Left lobe of liver (tissue), 2 donors: ENCODE measurements around the gene KRTAP5-10. TPM values are rescaled to one million over a fixed set of nuclear protein-coding genes. Genes with fewer than 3 reads are reported as not detected.
"Not testable (repeated sequence)": the region's sequence is repeated elsewhere in the genome, so short reads cannot be mapped to it uniquely, and the experiment has no call there.

Experiments
- ATAC-seq: fragments of 200-7000 bp; cut with Tn5 transposase; one replicate; pipeline ENCODE4 v1.9.1; 2020; ENCODE audit warnings: mild to moderate bottlenecking, moderate library complexity
- DNase-seq: peaks from one replicate; pipeline ENCODE4 v3.0.0-alpha.2; 2020; ENCODE audit warnings: low spot score
- total RNA-seq: library from RNA; stranded (reverse); gene quantifications from one replicate; pipeline ENCODE4 v1.2.1, GENCODE V29; 2021
- donor health status: DM: no; HTN: no; CAD: no; lungs with moderate emphysema.
- donor health status: DM: no; HTN: yes; CAD: no.

Gene KRTAP5-10
- total RNA-seq, 1 donor from 2014 or later: 0.15 TPM

GRCh38 chr11:71604798-71605488, 39.6 kb downstream of the KRTAP5-10 start:
- DNase-seq, ATAC-seq: not testable (repeated sequence)

- ATAC-seq, DNase-seq: not testable (repeated sequence)
Measured at GRCh38 chr11:71606853-71607519, 41.6 kb downstream of the KRTAP5-10 start.

DNA sequence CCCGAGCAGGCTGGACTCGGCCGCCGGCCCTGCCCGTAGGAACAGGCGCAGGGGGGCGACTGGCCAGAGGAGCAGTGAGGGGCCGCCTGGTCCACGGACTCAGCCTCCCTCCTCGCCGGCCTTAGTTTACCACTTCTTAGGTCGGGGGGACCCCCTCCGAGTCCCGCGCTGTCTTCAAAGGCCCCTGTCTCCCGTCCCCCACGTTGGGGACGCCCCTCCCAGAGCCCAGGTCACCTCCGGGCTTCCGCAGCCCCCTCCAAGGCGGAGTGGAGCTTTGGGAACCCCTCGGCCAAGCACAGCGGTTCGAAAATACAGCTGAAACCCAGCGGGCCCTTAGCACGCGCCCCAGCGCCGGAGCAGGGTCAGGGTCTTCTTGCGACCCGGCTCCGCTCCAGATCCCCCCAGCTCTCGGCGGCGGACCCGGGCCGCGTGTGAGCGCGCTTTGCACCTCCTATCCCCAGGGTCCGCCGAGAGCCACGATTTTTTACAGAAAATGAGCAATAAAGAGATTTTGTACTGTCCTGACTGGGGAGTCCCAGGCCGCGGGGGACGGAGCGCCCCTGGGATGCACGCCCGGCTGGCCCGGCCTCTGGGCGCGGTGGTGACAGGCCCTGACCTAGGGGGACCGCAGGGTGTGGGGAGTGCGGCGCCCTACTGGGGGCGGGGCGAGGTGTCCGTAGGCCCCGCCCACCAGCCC, 42.3 kb downstream of the KRTAP5-10 start:
- not testable (repeated sequence) for ATAC-seq, DNase-seq

DNA sequence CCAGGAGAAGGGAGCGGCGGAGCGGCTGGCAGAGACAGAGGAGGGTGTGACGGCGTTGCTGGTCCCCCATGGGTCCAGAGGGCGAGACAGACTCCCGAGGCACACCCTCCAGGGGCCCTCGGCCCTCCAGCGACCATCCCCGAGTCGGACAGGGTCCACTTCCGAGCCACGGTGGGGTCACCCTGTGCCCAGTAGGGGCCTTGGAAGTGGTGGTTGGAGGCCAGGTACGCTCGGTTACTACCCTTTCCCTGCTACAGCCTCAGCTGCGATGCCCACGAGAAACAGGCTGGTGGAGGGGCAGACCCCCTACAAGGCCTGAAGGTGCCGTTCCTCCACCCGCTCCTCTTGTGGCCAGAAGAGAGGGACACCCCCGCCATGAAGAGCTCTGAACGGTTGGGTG, 42.9 kb downstream of the KRTAP5-10 start:
- not testable (repeated sequence) for ATAC-seq, DNase-seq

- DNase-seq, ATAC-seq: not testable (repeated sequence)
Measured at GRCh38 chr11:71611218-71611910, 46.0 kb downstream of the KRTAP5-10 start.

DNA sequence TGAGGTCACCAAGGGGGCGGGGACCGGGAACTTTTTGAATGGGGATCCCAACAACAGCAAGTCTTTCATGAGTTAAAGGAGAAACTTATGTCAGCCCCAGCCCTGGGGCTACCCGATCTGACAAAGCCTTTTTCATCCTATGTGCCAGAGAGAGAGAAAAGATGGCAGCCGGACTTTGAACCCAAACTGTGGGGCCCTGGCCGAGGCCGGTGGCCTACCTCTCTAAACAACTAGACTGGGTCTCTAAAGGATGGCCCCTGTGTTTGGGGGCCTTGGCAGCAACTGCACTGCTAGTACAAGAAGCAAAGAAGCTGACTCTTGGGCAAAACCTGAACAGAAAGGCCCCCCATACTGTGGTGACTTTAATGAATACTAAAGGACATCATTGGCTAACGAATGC, 48.6 kb downstream of the KRTAP5-10 start:
- DNase-seq, ATAC-seq: not testable (repeated sequence)

DNA sequence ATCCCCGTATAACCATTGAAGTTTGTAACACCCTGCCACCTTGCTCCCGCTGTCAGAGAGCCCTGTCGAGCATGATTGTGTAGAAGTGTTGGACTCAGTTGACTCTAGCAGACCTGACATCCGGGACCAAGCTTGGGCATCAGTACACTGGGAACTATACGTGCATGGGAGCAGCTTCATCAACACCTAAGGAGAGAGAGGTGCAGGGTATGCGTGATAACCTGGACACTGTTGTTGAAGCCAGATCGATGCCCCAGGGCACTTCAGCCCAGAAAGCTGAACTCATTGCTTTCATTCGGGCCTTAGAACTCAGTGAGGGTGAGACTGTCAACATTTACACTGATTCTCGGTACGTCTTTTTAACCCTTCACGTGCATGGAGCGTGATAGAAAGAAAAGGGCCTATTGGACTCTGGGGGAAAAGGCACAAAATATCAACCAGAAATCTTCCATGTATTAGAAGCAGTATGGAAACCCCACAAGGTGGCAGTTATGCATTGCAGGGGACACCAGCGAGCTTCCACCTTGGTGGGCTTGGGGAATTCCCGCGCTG, 49.1 kb downstream of the KRTAP5-10 start:
- not testable (repeated sequence) for DNase-seq, ATAC-seq

- DNase-seq, ATAC-seq: not testable (repeated sequence)
Measured at GRCh38 chr11:71615003-71615402, 49.6 kb downstream of the KRTAP5-10 start.

Other genes with a start within 250 kb of the KRTAP5-10 start
- gene DHCR7, start 117.2 kb upstream of the KRTAP5-10 start, total RNA-seq: 136 TPM
- gene NADSYN1, start 112.4 kb upstream of the KRTAP5-10 start, total RNA-seq: 39.7 TPM
- not detected for gene KRTAP5-7, start 38.3 kb upstream of the KRTAP5-10 start, total RNA-seq
- 0.25 TPM for gene KRTAP5-8, start 27.5 kb upstream of the KRTAP5-10 start, total RNA-seq
- 0.30 TPM for gene KRTAP5-9, start 17.1 kb upstream of the KRTAP5-10 start, total RNA-seq
- not detected for gene KRTAP5-11, start 17.3 kb downstream of the KRTAP5-10 start, total RNA-seq